ENCODE results near the gene TEAD1. TPM values are rescaled to one million over a fixed set of nuclear protein-coding genes. Genes with fewer than 3 reads are reported as not detected.

The TEAD1 gene
- polyA plus RNA-seq, 2 donors, result 10.4 to 11.2 TPM

DNA sequence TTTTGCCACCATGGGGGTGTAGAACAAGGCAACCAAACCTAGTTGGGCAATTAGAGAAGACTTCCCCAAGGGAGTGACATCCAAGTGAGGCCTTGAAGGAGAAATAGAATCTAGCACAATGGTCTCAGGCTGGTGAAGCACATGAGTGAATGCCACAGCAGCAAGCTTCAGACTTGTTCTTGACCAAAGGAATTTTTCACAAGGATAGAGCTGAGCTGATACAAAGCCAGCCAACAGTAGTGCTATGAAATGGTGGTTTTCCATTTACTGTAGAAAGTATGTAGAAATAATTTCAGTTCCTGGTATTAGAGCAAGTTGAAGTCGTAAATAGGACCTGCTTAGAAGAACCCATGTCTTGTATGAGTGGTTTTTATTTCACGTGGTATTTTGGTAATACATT, 186.6 kb downstream of the TEAD1 start:
- Histone ChIP-seq H3K4me1 (ENCODE audit: control insufficient read depth in 2 of 2, insufficient read depth in 2 of 2, low read length in 1 of 2) (no peaks in the 10 kb centered on the region), H3K36me3 (ENCODE audit: control insufficient read depth in 2 of 2, insufficient read depth in 2 of 2, low read length in 1 of 2) (no peaks in the 10 kb centered on the region), H3K27ac (ENCODE audit: low read depth in 2 of 2, low read length in 1 of 2) (no peak overlapping the region), H3K27me3 (ENCODE audit: control insufficient read depth in 1 of 2, insufficient read depth in 2 of 2, low read length in 2 of 2) (no peaks in the 10 kb centered on the region), H3K9me3 (ENCODE audit: control insufficient read depth in 2 of 2, insufficient read depth in 1 of 2, low read depth in 1 of 2, low read length in 1 of 2) (no peaks in the 10 kb centered on the region), H3K4me3 (ENCODE audit: low read depth in 1 of 2, low read length in 2 of 2) (no peak overlapping the region)
- 84 to 89% methylated on average over 2 of the region's 2 CpGs for WGBS, 2 donors

GRCh38 chr11:12862696-12863469, 188.7 kb downstream of the TEAD1 start:
- H3K9me3 ChIP-seq (ENCODE audit: control insufficient read depth in 2 of 2, insufficient read depth in 1 of 2, low read depth in 1 of 2, low read length in 1 of 2), result no peaks in the 10 kb centered on the region
- no peaks in the 10 kb centered on the region for H3K36me3 ChIP-seq (ENCODE audit: control insufficient read depth in 2 of 2, insufficient read depth in 2 of 2, low read length in 1 of 2)
- H3K4me1 ChIP-seq (ENCODE audit: control insufficient read depth in 2 of 2, insufficient read depth in 2 of 2, low read length in 1 of 2), result peaks cover 0 to 2% of the 10 kb centered on the region in 2 donors
- H3K4me3 ChIP-seq (ENCODE audit: low read depth in 1 of 2, low read length in 2 of 2), result no peak overlapping the region
- WGBS, 2 donors, result 41 to 44% methylated on average over 13 of the region's 13 CpGs
- H3K27ac ChIP-seq (ENCODE audit: low read depth in 2 of 2, low read length in 1 of 2), result peak overlapping the region in 1 of 2 donors; percentile 24
- H3K27me3 ChIP-seq (ENCODE audit: control insufficient read depth in 1 of 2, insufficient read depth in 2 of 2, low read length in 2 of 2), result no peaks in the 10 kb centered on the region

- Histone ChIP-seq H3K36me3 (ENCODE audit: control insufficient read depth in 2 of 2, insufficient read depth in 2 of 2, low read length in 1 of 2) (no peaks in the 10 kb centered on the region), H3K4me3 (ENCODE audit: low read depth in 1 of 2, low read length in 2 of 2) (no peak overlapping the region), H3K27ac (ENCODE audit: low read depth in 2 of 2, low read length in 1 of 2) (peak overlapping the region in 1 of 2 donors; percentile 20), H3K4me1 (ENCODE audit: control insufficient read depth in 2 of 2, insufficient read depth in 2 of 2, low read length in 1 of 2) (peaks cover 0 to 3% of the 10 kb centered on the region in 2 donors), H3K27me3 (ENCODE audit: control insufficient read depth in 1 of 2, insufficient read depth in 2 of 2, low read length in 2 of 2) (no peaks in the 10 kb centered on the region), H3K9me3 (ENCODE audit: control insufficient read depth in 2 of 2, insufficient read depth in 1 of 2, low read depth in 1 of 2, low read length in 1 of 2) (no peaks in the 10 kb centered on the region)
- 67 to 69% methylated on average over 9 of the region's 9 CpGs for WGBS, 2 donors
Observed at GRCh38 chr11:12863605-12864121, 189.4 kb downstream of the TEAD1 start.

GRCh38 chr11:12864316-12865156, 190.3 kb downstream of the TEAD1 start:
- no peaks in the 10 kb centered on the region for H3K9me3 ChIP-seq (ENCODE audit: control insufficient read depth in 2 of 2, insufficient read depth in 1 of 2, low read depth in 1 of 2, low read length in 1 of 2)
- H3K4me1 ChIP-seq (ENCODE audit: control insufficient read depth in 2 of 2, insufficient read depth in 2 of 2, low read length in 1 of 2), result peaks cover 0 to 3% of the 10 kb centered on the region in 2 donors
- WGBS, 2 donors, result 39 to 42% methylated on average over 13 of the region's 13 CpGs
- no peak overlapping the region for H3K4me3 ChIP-seq (ENCODE audit: low read depth in 1 of 2, low read length in 2 of 2)
- no peaks in the 10 kb centered on the region for H3K36me3 ChIP-seq (ENCODE audit: control insufficient read depth in 2 of 2, insufficient read depth in 2 of 2, low read length in 1 of 2)
- H3K27ac ChIP-seq (ENCODE audit: low read depth in 2 of 2, low read length in 1 of 2), result peak overlapping the region; percentile 24 to 33
- no peaks in the 10 kb centered on the region for H3K27me3 ChIP-seq (ENCODE audit: control insufficient read depth in 1 of 2, insufficient read depth in 2 of 2, low read length in 2 of 2)

GRCh38 chr11:12865863-12866595, 191.8 kb downstream of the TEAD1 start:
- 80 to 83% methylated on average over 6 of the region's 6 CpGs for WGBS, 2 donors
- Histone ChIP-seq H3K9me3 (ENCODE audit: control insufficient read depth in 2 of 2, insufficient read depth in 1 of 2, low read depth in 1 of 2, low read length in 1 of 2) (no peaks in the 10 kb centered on the region), H3K4me1 (ENCODE audit: control insufficient read depth in 2 of 2, insufficient read depth in 2 of 2, low read length in 1 of 2) (peaks cover 0 to 3% of the 10 kb centered on the region in 2 donors), H3K36me3 (ENCODE audit: control insufficient read depth in 2 of 2, insufficient read depth in 2 of 2, low read length in 1 of 2) (no peaks in the 10 kb centered on the region), H3K27me3 (ENCODE audit: control insufficient read depth in 1 of 2, insufficient read depth in 2 of 2, low read length in 2 of 2) (no peaks in the 10 kb centered on the region), H3K4me3 (ENCODE audit: low read depth in 1 of 2, low read length in 2 of 2) (no peak overlapping the region), H3K27ac (ENCODE audit: low read depth in 2 of 2, low read length in 1 of 2) (no peak overlapping the region)

GRCh38 chr11:12867531-12867930, 193.3 kb downstream of the TEAD1 start:
- H3K27ac ChIP-seq (ENCODE audit: low read depth in 2 of 2, low read length in 1 of 2), result no peak overlapping the region
- H3K4me3 ChIP-seq (ENCODE audit: low read depth in 1 of 2, low read length in 2 of 2), result no peak overlapping the region
- H3K4me1 ChIP-seq (ENCODE audit: control insufficient read depth in 2 of 2, insufficient read depth in 2 of 2, low read length in 1 of 2), result peaks cover 0 to 3% of the 10 kb centered on the region in 2 donors
- H3K36me3 ChIP-seq (ENCODE audit: control insufficient read depth in 2 of 2, insufficient read depth in 2 of 2, low read length in 1 of 2), result no peaks in the 10 kb centered on the region
- 72 to 76% methylated on average over 2 of the region's 2 CpGs for WGBS, 2 donors
- no peaks in the 10 kb centered on the region for H3K27me3 ChIP-seq (ENCODE audit: control insufficient read depth in 1 of 2, insufficient read depth in 2 of 2, low read length in 2 of 2)
- no peaks in the 10 kb centered on the region for H3K9me3 ChIP-seq (ENCODE audit: control insufficient read depth in 2 of 2, insufficient read depth in 1 of 2, low read depth in 1 of 2, low read length in 1 of 2)

- Histone ChIP-seq H3K36me3 (ENCODE audit: control insufficient read depth in 2 of 2, insufficient read depth in 2 of 2, low read length in 1 of 2) (no peaks in the 10 kb centered on the region), H3K9me3 (ENCODE audit: control insufficient read depth in 2 of 2, insufficient read depth in 1 of 2, low read depth in 1 of 2, low read length in 1 of 2) (no peaks in the 10 kb centered on the region), H3K27ac (ENCODE audit: low read depth in 2 of 2, low read length in 1 of 2) (no peak overlapping the region), H3K4me3 (ENCODE audit: low read depth in 1 of 2, low read length in 2 of 2) (no peak overlapping the region), H3K27me3 (ENCODE audit: control insufficient read depth in 1 of 2, insufficient read depth in 2 of 2, low read length in 2 of 2) (no peaks in the 10 kb centered on the region), H3K4me1 (ENCODE audit: control insufficient read depth in 2 of 2, insufficient read depth in 2 of 2, low read length in 1 of 2) (peaks cover 0 to 3% of the 10 kb centered on the region in 2 donors)
- 79 to 82% methylated on average over 3 of the region's 3 CpGs for WGBS, 2 donors
Observed at GRCh38 chr11:12868315-12869073, 194.3 kb downstream of the TEAD1 start.

- peaks cover 0 to 3% of the 10 kb centered on the region in 2 donors for H3K4me1 ChIP-seq (ENCODE audit: control insufficient read depth in 2 of 2, insufficient read depth in 2 of 2, low read length in 1 of 2)
- WGBS, 2 donors, result 62 to 68% methylated on average over 2 of the region's 2 CpGs
Observed at GRCh38 chr11:12871241-12871640, 197.0 kb downstream of the TEAD1 start.

More at GRCh38 chr11:12871241-12871640, 197.0 kb downstream of the TEAD1 start:
- Histone ChIP-seq H3K4me3 (ENCODE audit: low read depth in 1 of 2, low read length in 2 of 2) (no peak overlapping the region), H3K36me3 (ENCODE audit: control insufficient read depth in 2 of 2, insufficient read depth in 2 of 2, low read length in 1 of 2) (no peaks in the 10 kb centered on the region), H3K27me3 (ENCODE audit: control insufficient read depth in 1 of 2, insufficient read depth in 2 of 2, low read length in 2 of 2) (no peaks in the 10 kb centered on the region), H3K9me3 (ENCODE audit: control insufficient read depth in 2 of 2, insufficient read depth in 1 of 2, low read depth in 1 of 2, low read length in 1 of 2) (no peaks in the 10 kb centered on the region), H3K27ac (ENCODE audit: low read depth in 2 of 2, low read length in 1 of 2) (no peak overlapping the region)

Data from esophagus (tissue), 2 donors.